ENCODE measurements around the gene SNX8.

SNX8 gene

DNA sequence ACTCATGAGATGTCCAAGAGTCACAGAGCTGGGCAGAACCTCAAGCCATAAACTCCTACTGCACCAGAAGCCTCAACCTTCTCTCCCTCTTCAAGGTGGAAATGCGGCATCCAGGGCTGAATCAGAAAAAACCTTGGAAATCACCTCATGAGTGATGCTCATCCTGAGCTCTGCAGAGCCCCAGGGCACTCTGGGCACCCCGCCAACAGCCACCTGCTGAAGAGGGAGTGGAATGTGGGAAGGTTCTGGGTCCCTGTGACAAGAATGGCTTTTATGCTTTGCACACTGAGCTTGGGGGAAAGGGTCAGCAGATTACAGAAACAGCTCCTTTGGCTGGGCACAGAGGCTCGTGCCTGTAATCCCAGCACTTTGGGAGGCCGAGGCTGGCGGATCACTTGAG is 53.4 kb downstream of the SNX8 start:
- no peak for DNase-seq (ENCODE audit: low spot score)

DNA sequence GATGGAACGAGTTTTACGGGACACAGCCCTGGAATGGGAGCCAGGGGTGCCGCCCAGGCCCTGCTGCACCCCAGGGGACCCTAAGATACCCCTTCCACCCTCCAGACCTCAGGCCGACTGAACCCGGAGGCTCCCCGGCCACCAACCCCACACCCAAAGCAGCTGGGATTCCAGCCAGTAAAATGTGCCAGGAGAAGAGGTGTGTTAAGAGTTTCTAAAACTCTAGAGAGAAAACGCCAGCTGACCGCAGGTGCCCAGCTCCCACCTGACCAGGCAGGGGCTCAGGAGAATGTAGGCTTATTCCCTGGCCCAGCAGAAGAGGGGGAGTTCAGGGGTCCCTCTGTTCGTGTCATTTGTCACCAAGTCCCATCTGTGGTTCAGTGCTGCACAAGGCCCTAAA is 54.8 kb downstream of the SNX8 start:
- DNase-seq (ENCODE audit: low spot score) = no peak

DNA sequence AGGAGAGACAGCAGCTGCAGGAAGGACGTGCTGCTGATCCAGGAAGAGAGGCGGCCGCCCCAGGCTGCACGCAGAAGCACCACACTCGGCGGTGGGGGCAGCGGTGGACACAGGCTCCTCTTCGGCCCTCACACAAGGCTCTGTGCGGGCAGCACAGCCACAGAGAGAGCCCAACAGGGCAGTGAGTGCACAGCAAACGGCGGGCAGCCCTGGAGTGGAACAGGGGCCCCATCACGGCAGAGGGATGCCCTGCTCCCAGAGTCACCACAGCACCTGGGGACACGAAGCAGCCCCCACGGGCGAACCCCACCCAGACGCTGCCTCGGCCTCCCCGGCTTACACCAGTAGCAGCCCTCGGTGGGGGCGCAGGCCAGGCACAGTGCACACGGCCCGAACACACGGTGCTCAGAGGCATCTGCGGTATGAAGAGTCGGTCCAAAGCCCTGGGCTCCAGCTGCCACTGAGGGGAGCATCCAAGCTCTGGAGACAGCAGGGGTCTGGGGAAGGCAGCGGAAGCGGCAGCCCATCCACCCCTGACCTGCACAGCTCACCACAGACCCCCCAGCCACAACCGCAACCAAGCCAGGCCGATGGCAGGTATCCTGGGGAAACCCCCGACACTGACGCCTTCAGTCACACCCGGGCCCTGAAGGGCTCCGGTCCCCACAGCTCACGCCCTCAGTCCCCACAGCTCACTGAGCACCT is 55.4 kb downstream of the SNX8 start:
- no peak for DNase-seq (ENCODE audit: low spot score)

DNA sequence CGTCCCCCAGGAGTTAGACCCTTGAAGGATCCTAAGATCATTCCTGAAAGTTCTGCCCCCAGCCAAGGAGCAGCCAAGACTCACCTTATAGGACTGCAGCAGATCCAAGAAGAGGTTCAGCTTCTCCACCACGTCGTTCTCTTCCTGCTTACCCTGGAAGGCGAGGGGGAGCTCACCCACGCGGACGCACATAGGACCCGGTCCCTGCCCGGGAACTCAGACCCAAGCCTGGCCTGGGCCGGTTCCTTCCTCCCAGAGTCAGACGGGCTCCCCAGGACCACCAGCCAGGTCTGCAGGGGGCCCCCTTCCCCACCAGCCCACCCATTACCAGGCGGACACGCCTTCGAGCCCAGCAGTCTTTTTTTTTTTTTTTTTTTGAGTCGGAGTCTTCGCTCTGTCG is 56.6 kb downstream of the SNX8 start:
- no peak for DNase-seq (ENCODE audit: low spot score)

DNA sequence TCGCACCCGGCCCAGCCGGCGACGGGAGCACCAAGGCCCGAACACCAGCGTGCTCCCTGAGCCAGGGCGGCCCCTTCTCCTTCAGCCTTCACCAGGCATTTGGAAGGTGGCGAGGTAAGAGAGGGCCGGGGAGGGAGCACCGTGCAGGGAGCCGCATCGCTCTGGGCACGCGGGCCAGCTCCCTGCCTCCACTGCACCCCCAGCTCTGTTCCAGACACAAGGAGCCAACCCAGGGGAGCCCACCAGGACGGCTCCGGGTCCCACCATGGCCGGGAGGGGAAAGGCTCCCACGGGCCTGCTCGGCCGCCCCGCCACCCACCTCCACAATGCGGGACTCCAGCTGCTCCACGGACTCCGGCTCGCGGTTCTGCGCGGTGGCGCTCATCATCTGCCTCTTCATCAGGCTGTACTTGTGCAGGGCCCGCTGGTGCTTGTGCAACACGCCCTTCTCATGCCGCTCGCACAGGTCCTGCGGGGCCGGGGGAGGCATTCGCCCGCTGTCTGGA is 57.1 kb downstream of the SNX8 start:
- DNase-seq (ENCODE audit: low spot score) = no peak

DNA sequence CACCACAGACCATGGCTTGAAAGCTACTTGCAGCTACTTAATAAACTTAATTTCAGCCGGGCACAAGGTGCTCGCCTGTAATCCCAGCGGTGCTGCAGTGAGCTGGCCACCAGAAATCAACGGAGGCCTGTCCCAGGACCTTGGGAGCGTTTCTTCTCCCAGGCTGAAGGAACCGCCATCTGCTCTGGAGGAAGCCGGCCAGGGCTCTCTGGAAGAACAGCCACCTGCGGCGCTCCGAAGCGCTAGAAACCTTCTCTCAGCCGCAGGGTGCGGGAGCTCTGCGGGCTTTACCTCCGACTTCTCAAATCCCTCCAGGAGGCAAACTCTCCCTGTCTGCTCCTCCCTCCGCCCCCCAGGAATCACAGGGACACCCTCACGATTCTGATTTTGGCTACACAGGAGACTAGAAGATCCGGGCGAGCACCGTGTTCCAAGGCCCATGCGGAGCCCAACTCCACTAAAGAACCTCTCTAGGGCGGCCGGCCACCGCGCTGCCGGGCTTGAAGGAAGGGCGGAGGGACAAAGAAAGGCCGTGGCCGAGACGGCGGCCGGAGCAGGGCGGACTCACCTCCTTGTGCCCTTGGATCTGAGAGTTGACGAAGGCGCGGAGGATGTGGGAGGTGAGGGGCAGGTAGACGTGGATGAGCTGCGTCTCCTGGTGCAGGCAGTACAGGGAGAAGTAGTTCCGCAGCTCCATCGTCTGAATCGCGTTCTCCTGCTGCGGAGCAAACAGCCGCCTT is 57.8 kb downstream of the SNX8 start:
- DNase-seq (ENCODE audit: low spot score) = no peak

DNA sequence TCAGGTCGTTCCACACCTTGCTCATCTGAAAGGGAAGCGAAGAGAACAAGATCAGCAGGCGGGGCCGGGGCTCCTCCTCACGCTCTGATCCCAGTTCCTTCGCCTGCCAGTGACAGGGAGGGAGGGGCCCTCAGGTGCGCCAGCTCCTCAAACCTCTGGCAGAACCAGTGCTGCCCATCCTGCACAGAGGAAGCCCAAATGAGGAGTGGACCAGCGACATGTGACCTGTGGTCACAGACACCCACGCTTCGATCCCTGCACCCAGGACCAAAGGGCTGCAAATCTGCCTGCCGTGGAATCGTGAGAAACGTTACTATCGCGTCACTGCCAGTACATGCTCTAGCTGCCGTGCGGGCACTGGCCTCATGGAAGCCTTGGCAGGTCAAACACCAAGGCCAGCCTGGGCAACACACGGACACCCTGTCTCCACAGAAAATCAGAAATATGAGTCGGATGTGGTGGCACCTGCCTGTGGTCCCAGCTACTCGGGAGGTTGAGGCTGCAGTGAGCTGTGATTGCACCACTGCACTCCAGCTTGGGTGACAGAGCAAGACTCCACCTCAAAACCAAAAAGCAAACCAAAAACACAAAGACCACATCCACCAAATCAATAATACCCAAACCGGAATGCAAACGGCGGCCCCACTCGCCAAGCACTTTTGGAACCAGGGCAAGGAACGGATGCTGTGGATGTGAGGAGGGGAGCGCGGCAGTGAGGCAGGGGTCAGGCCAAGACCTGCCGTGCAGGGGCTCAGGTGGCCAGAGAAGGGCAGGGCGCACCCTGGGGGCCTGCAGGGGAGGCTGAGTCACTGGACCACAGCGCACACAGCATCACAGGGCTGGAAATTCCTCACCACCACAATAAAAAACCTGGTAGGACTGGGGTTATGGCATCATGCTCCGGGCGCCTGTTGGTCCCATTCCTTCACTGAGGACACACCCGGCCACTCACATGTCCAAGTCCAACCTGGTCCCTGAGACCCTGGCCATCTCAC is 58.8 kb downstream of the SNX8 start:
- DNase-seq (ENCODE audit: low spot score) = no peak

DNA sequence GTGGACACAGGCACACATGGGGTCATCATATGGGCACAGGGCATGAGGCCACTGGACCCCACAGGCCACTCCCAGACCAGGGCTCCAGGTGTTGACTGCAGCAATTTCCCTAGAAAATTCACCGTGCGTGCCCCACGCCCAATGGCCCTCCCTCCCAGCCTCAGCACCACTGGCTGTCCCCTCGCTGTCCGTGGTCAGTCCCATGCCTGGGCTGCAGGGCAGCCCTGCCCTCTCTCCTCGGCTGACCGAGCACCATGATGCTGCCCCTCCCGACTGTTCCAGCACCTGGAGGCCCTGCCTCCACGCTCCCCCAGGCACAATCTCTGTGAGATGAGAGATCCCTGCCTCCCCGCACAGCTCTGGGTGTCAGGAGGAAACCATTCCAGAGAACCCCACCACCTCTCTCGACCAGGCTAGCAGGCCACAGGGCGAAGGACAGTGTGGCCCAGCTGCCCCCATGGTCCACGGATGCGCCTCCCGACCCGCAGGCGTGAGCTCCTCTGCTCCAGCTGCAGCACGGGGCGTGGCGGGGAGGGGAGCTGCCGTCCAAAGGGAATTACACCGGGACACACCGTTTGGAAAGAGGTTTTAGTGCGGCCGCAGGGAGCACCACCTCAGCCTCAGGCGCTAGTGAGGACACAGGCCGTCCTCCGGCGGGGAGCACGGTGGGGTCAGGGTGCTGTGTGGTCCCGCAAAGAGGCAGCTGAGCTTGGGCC is 59.7 kb downstream of the SNX8 start:
- no peak for DNase-seq (ENCODE audit: low spot score)

DNA sequence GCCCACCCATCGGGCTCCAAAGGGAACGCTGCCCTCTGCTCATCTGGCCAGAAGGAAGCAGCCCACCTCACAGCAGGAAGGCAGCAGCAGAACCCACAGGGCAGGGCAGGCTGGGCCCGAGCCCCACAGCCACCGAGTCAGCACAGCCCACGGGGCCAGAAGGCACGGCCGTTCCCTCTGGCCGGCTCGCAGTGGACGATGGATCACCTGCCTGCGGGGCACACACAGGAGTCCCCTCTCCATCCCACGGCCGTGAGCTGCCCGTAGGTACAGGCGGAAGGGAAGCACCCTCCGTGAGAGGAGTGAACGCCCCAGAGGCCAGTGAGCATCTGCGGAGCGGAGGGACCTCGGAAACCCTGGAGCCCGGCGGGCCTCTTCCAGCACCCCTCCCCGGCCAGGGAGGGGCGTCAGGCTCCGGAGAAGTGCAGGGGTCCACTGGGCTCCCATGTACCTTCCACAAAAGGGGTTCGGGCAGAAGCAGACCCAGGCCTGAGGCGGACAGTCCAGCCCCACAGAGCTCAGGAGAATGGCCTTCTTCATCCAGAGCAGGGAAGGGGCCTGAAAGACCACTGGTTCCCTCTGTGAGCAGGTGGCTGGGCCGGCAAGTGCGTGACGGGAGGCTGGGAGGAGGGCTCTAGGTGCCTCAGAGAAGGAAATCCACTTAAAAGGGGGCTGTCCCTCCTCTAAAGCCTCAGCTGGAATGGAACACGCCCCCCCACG is 60.6 kb downstream of the SNX8 start:
- no peak for DNase-seq (ENCODE audit: low spot score)

DNA sequence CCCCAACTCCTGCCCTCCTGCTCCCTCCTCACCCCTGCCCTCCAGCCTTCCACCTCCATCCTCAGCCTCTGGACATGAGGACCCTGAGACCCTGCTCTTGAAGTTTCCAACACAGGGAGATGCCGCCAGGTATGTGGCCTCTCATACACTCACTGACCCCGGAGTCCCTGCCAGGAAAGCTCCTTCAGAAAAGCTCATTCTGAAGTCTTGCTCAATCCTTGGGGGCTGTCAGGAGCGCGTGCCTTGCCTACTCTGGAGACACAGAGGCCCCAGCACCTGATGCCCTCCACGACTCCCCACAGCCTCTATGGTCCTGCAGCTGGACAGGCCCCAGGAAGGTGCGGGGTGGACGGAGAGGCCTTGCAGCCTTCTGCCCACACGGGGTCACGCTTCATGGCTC is 61.2 kb downstream of the SNX8 start:
- no peak for DNase-seq (ENCODE audit: low spot score)

DNA sequence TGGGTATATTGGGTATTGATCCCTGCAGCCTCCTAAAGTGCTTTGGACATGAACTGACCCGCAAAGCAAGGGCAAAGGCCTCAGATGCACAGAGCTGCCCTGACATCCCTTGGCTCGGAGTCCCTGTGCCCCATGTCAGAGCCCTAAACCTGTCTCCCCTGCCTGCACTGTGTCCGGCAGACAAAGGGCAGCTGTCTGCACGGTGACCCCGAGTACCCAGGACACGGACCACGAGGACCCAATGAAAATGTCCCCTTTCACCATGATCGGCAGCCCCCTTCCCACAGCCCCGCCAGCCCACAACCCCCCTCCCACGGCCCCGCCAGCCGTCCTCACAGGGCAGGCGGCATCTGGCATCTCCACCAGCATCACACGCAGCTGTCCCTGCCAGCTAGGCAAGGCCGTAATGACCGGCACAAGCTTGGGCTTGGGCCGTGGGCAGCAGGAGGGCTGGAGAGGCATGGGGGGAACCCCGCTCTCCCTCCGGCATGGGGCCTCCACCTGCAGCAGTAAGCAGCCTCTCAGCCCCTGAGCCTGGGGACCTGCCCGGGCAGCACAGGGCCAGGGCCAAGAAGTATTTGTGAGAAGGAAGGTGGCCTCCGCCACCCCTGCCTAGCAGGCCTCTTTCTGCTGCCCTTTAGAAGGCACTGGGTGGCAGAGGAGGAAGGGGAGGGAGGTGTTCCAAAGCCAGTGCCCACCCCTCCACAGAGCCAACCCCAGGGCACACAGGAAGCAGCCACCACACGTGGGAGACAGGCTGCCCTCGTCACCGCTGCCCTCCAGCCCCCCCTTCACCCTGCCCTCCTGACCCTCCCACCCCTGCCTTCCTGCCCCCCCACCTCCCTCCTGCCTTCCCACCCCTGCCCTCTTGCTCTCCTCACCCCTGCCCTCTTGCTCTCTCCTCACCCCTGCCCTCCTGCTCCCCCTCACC is 62.1 kb downstream of the SNX8 start:
- DNase-seq (ENCODE audit: low spot score) = no peak

DNA sequence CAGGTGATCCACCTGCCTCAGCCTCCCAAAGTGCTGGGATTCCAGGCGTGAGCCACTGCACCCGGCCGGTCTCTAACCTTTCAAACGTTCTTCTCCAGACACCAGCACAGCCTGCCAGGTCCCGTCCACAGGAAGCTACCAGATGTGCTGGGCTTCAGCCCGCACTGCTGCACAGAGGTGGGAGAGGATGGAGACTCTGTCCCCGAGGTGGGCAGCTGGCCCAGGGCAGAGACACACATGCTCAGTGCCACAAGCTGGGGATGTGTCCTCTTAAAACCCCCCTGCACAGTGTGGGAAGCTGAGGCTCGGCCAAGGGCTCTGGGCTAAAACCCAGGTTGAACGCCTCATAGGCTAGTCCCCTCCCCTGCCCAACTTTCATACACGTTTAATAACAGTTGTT is 62.9 kb downstream of the SNX8 start:
- DNase-seq (ENCODE audit: low spot score) = no peak

DNA sequence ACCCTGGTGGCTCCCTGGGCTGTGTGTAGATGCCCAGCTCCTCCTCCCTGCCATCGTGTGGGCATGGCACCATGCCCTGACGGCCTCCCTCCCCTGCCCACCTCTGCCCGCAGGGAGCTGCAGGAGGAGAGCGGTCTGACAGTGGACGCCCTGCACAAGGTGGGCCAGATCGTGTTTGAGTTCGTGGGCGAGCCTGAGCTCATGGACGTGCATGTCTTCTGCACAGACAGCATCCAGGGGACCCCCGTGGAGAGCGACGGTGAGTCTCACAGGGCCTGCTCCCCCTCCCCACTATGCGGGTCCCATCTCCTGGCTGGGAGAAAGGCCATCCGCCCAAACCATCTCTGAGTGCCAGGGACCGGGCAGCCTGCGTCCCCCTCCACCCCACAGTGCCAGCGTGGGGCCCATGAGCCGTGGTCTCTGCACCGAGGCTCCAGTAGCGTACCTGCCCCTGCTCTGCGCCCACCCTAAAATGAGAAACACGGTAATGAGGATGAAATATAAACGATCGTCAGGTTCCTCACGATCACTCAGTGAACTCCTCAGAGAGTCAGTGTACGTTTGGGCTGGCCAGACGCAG is 64.4 kb downstream of the SNX8 start:
- DNase-seq (ENCODE audit: low spot score) = no peak

DNA sequence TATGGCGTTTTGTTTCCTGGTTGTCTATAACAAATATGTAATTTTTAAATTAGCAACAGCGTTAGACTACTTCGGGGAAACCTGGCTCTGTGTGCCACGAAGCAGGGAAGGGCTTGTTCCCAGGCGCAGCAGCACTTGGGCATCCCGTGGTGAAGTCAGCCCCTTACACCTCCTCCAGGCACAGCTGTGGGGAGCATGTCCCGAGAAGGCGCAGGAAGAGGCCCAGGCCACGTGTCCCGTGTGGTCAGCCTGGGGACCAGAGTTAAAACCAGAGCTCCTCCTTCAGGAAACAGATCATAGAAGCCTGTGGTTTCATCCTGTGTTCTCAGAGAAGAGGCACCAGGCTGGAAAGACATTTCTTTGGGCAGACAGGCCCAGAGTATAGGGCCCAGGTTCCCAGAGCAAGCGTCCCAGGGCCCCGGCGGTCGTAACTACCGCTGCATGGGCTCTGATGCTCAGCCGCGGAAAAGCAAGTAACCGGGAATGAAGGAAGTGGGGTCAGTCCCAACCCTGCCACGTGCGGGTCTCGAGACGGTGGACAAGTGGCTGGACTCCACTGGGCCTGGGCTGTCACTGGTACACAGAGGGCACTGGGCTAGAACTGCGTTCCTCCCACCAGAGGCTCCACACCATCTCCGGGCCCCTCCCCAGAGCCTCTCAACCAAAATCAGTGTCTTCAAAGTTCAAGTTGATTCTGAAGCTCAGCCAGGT is 65.1 kb downstream of the SNX8 start:
- DNase-seq (ENCODE audit: low spot score) = peak; percentile 17

DNA sequence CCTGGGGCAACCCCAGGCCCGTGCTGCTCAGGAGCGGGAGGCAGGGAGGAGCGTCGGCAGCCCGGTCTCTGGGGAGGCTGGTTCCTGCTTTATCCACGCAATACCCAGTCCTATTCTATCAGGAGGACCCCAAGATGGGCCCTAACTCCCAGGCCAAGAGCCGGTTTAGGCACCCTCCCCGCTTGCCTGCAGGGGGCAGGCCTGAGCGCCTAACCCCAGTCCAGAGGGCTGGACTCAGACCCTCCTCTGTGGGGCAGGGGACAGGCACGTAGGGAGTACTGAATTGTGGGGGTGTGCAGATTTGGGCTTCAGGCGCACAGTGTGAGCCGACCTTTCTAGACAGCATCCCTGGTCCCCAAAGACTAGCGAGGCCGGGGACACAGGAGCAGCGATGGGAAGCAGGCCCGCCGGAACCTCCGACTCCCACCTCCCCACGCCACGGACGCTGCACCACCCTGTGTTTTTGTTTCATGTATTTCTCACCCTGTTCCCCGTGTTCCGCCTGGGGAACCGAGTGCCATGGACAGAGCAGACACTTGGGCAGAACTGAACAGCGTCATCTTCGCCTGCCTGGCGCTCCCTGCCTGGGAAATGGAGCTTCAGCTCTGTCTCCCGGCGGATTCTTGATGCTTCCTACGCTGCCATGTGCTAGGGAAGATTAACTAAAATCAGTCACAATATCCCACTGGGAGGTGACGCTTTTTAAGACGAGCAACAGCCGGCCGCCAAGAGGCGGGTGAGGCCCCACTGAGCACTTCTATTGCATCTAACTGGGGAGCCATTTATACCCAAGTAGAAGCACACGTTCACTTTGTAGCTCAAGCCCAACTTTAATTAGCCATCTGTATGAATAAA is 66.9 kb downstream of the SNX8 start:
- no peak for DNase-seq (ENCODE audit: low spot score)

DNA sequence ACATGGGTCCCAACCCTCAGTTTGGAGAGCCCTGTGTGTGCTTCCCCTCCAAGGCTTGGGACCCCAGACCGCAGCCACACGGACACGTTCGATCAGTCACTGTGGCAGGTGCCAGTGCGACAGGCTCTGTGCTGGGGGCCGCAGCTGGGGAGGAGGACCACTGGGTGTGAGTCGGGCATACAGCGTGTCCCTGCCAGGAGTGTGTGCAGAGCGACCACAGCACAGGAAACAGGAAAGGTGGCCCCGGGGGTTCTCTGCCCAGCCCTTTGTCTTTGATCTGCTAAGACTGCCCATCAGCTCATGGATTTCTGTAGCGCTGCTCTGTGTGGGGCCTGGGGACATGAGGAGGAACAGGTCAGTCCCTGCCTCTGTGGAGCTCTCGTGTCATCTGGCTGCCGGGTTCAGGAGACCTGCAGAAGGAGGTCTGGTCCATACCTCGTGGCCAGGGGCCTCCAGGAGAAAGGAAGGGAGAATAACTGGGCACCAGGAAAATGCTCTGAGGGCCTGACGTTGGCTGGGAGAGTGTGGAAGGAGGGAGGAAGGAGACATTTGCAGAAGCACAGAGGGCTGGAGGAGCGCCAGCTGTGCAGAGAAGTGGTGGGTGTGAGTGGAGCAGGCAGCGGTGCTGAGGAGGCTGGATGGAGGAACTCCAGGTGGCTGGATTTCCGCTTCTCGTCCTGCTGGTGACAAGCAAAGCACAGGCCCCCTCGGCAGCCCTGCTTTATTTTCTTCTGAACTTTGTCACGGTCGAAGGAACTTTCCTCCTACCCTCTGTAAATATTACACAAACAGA is 68.2 kb downstream of the SNX8 start:
- no peak for DNase-seq (ENCODE audit: low spot score)

DNA sequence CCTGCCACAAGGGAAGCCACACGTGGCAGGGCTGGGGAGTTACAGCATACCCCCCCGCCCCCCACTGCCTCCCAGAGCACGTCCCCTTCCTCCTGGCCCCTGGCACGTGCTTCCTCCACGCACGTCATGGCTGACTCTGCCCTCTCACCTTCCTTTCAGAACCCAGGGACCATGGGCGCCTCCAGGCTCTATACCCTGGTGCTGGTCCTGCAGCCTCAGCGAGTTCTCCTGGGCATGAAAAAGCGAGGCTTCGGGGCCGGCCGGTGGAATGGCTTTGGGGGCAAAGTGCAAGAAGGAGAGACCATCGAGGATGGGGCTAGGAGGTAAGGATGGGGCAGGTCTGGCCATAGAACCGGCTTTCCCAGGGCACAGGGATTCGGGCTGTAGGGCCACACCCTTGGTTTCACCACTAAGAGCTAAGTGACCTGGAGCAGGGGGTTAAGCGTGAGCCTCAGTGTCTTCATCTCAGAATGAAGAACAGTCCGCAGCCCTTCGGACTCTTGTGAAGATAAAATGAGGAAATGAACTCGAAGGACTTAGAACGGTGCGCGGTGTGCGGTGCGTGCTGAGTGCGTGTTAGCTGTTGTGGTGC is 69.7 kb downstream of the SNX8 start:
- no peak for DNase-seq (ENCODE audit: low spot score)
